GM23338 (cell line): ENCODE measurements around the gene TMEM179. TPM values are rescaled to one million over a fixed set of nuclear protein-coding genes. Genes with fewer than 3 reads are reported as not detected.

Experiments used
- ATAC-seq: fragments of 200-7000 bp; cut with Tn5 transposase; 3 replicates; pipeline ENCODE4 v1.9.1; 2020
- DNase-seq: peaks from one replicate; pipeline ENCODE4 v3.0.0-alpha.2; 2015; ENCODE audit warnings: low spot score
- H2AFZ ChIP-seq: fragments of 200-600 bp; sonication (generic); 2 replicates; pipeline ENCODE4 v1.8.0; 2016; ENCODE audit warnings: antibody characterized with exemption, mild to moderate bottlenecking, moderate library complexity
- H3F3A ChIP-seq: fragments of 200-600 bp; sonication (generic); replicated peaks from 2 replicates; pipeline ENCODE4 v1.8.0; 2017; ENCODE audit warnings: antibody characterized with exemption, mixed run types, low read depth
- H3K27ac ChIP-seq: fragments of 200-600 bp; sonication (generic); 2 replicates; pipeline ENCODE4 v1.6.1; 2016; ENCODE audit warnings: low read depth
- H3K27me3 ChIP-seq: fragments of 200-600 bp; sonication (generic); 2 replicates; pipeline ENCODE4 v1.8.0; 2016; ENCODE audit warnings: mild to moderate bottlenecking, mixed run types, moderate library complexity; ENCODE audit not compliant: insufficient read depth
- H3K36me3 ChIP-seq: fragments of 200-600 bp; sonication (generic); 2 replicates; pipeline ENCODE4 v1.8.0; 2016; ENCODE audit warnings: mild to moderate bottlenecking; ENCODE audit not compliant: insufficient read depth
- H3K4me1 ChIP-seq: fragments of 200-600 bp; sonication (generic); 2 replicates; pipeline ENCODE4 v1.8.0; 2016; ENCODE audit warnings: mild to moderate bottlenecking, moderate library complexity; ENCODE audit not compliant: insufficient read depth
- H3K4me2 ChIP-seq: fragments of 200-600 bp; sonication (generic); 2 replicates; pipeline ENCODE4 v1.7.1; 2017; ENCODE audit warnings: mixed run types
- H3K4me3 ChIP-seq: fragments of 200-600 bp; sonication (generic); 2 replicates; pipeline ENCODE4 v1.6.1; 2016; ENCODE audit warnings: mixed run types
- H3K79me2 ChIP-seq: fragments of 200-600 bp; sonication (generic); replicated peaks from 2 replicates; pipeline ENCODE4 v1.8.0; 2017; ENCODE audit warnings: mild to moderate bottlenecking; ENCODE audit not compliant: insufficient read depth
- H3K9me2 ChIP-seq: fragments of 200-600 bp; sonication (generic); 2 replicates; pipeline ENCODE4 v1.8.0; 2017; ENCODE audit not compliant: insufficient read depth
- H4K20me1 ChIP-seq: fragments of 200-600 bp; sonication (generic); replicated peaks from 2 replicates; pipeline ENCODE4 v1.8.0; 2017; ENCODE audit warnings: mild to moderate bottlenecking; ENCODE audit not compliant: insufficient read depth
- H3K27ac Mint-ChIP-seq: 2 replicates; pipeline ENCODE4 v1.8.0; 2020; ENCODE audit warnings: inconsistent platforms, mild to moderate bottlenecking, moderate library complexity, mixed read lengths
- H3K27me3 Mint-ChIP-seq: 3 replicates; pipeline ENCODE4 v1.8.0; 2022; ENCODE audit warnings: low read depth, mild to moderate bottlenecking, moderate library complexity, mixed read lengths, inconsistent platforms; ENCODE audit not compliant: insufficient read depth, poor library complexity
- H3K36me3 Mint-ChIP-seq: 3 replicates; pipeline ENCODE4 v1.8.0; 2021; ENCODE audit warnings: low read depth, mild to moderate bottlenecking, inconsistent platforms, moderate library complexity, mixed read lengths
- H3K4me1 Mint-ChIP-seq: 3 replicates; pipeline ENCODE4 v1.8.0; 2020; ENCODE audit warnings: mild to moderate bottlenecking, inconsistent platforms, mixed read lengths
- H3K4me3 Mint-ChIP-seq: 3 replicates; pipeline ENCODE4 v1.8.0; 2021; ENCODE audit warnings: moderate library complexity, mild to moderate bottlenecking, inconsistent platforms, mixed read lengths
- H3K9me3 Mint-ChIP-seq: 3 replicates; pipeline ENCODE4 v1.8.0; 2020; ENCODE audit warnings: moderate library complexity, mild to moderate bottlenecking, inconsistent platforms, mixed read lengths
- JUNB ChIP-seq: IDR thresholded peaks from one replicate; pipeline ENCODE4 v1.6.1; 2016; ENCODE audit warnings: antibody characterized with exemption; ENCODE audit not compliant: unreplicated experiment
- NANOG ChIP-seq: IDR thresholded peaks from 2 replicates; pipeline ENCODE4 v1.6.1; 2016; ENCODE audit warnings: antibody characterized with exemption, borderline replicate concordance
- POLR2AphosphoS5 ChIP-seq: IDR thresholded peaks from 2 replicates; pipeline ENCODE4 v1.6.1; 2016; ENCODE audit warnings: antibody characterized with exemption, low read depth
- ZNF331 ChIP-seq: fragments of 250-450 bp; sonication (Bioruptor Pico); IDR thresholded peaks from 2 replicates; pipeline ENCODE4 v1.5.0; 2020; ENCODE audit warnings: low read depth, mild to moderate bottlenecking, moderate library complexity
- ZNF462 ChIP-seq: fragments of 250-450 bp; sonication (Bioruptor Pico); IDR thresholded peaks from 2 replicates; pipeline ENCODE4 v1.5.0; 2020; ENCODE audit warnings: mild to moderate bottlenecking, moderate library complexity
- polyA plus RNA-seq: library from polyadenylated mRNA; unstranded; fragments of >200 nt; fragmentation: Nextera tagmentation; extraction: Ambion mirVana; gene quantifications from 2 replicates; pipeline ENCODE4 v1.2.1, GENCODE V29; 2016
- total RNA-seq: library from RNA; depleted of rRNA; stranded (reverse); fragments of >200 nt; shearing (Covaris generic); gene quantifications from 2 replicates; pipeline ENCODE4 v1.2.3, GENCODE V29; 2014
- TF ChIP-seq, protein P1 (sequence below): IDR thresholded peaks from one replicate; pipeline ENCODE4 v1.6.1; 2018; ENCODE audit warnings: antibody characterized with exemption; ENCODE audit not compliant: unreplicated experiment

Gene TMEM179
- total and polyA plus RNA-seq, 2 experiments from 2014 or later: 1.0 to 4.8 TPM

GRCh38 chr14:104545942-104546501 lies 58.5 kb downstream of the TMEM179 start:
- Histone ChIP-seq H3K27me3 (no peaks in the 10 kb centered on the region), H3K4me1 (no peaks in the 10 kb centered on the region), H3F3A (no peaks in the 10 kb centered on the region), H2AFZ (no peak overlapping the region), H3K27ac (no peak overlapping the region), H3K4me3 (no peak overlapping the region), H3K79me2 (no peaks in the 10 kb centered on the region), H3K4me2 (no peak overlapping the region), H3K36me3 (no peaks in the 10 kb centered on the region), H3K9me2 (no peaks in the 10 kb centered on the region), H4K20me1 (no peaks in the 10 kb centered on the region)
- H3K4me3 Mint-ChIP-seq: no peak overlapping the region
- no peaks in the 10 kb centered on the region for H3K9me3 Mint-ChIP-seq
- TF ChIP-seq, protein P1, sequence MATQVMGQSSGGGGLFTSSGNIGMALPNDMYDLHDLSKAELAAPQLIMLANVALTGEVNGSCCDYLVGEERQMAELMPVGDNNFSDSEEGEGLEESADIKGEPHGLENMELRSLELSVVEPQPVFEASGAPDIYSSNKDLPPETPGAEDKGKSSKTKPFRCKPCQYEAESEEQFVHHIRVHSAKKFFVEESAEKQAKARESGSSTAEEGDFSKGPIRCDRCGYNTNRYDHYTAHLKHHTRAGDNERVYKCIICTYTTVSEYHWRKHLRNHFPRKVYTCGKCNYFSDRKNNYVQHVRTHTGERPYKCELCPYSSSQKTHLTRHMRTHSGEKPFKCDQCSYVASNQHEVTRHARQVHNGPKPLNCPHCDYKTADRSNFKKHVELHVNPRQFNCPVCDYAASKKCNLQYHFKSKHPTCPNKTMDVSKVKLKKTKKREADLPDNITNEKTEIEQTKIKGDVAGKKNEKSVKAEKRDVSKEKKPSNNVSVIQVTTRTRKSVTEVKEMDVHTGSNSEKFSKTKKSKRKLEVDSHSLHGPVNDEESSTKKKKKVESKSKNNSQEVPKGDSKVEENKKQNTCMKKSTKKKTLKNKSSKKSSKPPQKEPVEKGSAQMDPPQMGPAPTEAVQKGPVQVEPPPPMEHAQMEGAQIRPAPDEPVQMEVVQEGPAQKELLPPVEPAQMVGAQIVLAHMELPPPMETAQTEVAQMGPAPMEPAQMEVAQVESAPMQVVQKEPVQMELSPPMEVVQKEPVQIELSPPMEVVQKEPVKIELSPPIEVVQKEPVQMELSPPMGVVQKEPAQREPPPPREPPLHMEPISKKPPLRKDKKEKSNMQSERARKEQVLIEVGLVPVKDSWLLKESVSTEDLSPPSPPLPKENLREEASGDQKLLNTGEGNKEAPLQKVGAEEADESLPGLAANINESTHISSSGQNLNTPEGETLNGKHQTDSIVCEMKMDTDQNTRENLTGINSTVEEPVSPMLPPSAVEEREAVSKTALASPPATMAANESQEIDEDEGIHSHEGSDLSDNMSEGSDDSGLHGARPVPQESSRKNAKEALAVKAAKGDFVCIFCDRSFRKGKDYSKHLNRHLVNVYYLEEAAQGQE: no peak
- TF ChIP-seq ZNF331 (CRISPR knock-in tag) (no peak), POLR2AphosphoS5 (no peak), JUNB (no peak), ZNF462 (CRISPR knock-in tag) (no peak), NANOG (no peak)
- no peaks in the 10 kb centered on the region for H3K36me3 Mint-ChIP-seq
- DNase-seq (no peak), ATAC-seq (no peak)
- peaks cover 19% of the 10 kb centered on the region for H3K4me1 Mint-ChIP-seq
- no peak overlapping the region for H3K27ac Mint-ChIP-seq
- H3K27me3 Mint-ChIP-seq: peaks cover 4% of the 10 kb centered on the region
